Activated naive CD4-positive, alpha-beta T cell treated with anti-CD3 and anti-CD28 coated beads for 36 hours (primary cell): ENCODE data around the gene C3orf22. TPM values are rescaled to one million over a fixed set of nuclear protein-coding genes. Genes with fewer than 3 reads are reported as not detected.
"Not testable (repeated sequence)": the region's sequence is repeated elsewhere in the genome, so short reads cannot be mapped to it uniquely, and the experiment has no call there.

Experiments
- CTCF ChIA-PET: fragments of 350-600 bp; sonication (Branson Sonifier 250); formaldehyde crosslinking; loops from one replicate; lab custom pipeline; 2021; ENCODE audit warnings: antibody characterized with exemption; lab: Charles Lee
- DNase-seq: peaks from one replicate; pipeline ENCODE4 v3.0.0-alpha.2; 2020
- H3K27ac Mint-ChIP-seq: one replicate; pipeline ENCODE4 v1.8.0; 2021; ENCODE audit warnings: mild to moderate bottlenecking, mixed read lengths
- H3K27me3 Mint-ChIP-seq: one replicate; pipeline ENCODE4 v1.8.0; 2021; ENCODE audit warnings: low read depth, mixed read lengths
- H3K36me3 Mint-ChIP-seq: one replicate; pipeline ENCODE4 v1.8.0; 2021; ENCODE audit warnings: low read depth, mixed read lengths
- H3K4me1 Mint-ChIP-seq: one replicate; pipeline ENCODE4 v1.8.0; 2021; ENCODE audit warnings: low read depth, mixed read lengths
- H3K4me3 Mint-ChIP-seq: one replicate; pipeline ENCODE4 v1.8.0; 2021; ENCODE audit warnings: mild to moderate bottlenecking, moderate library complexity, mixed read lengths
- H3K9me3 Mint-ChIP-seq: one replicate; pipeline ENCODE4 v1.8.0; 2021; ENCODE audit warnings: mixed read lengths
- intact Hi-C: fragments of 100-400 bp; cut with micrococcal nuclease; formaldehyde crosslinking; loops from one replicate; pipeline ENCODE4 v1.15.1; 2023
- total RNA-seq, 2 experiments: library from RNA; stranded (reverse); gene quantifications; one replicate each; pipeline ENCODE4 v1.2.3, GENCODE V29; 2021

The C3orf22 gene
- total RNA-seq = not detected

GRCh38 chr3:126558336-126559071, at the start of gene C3orf22:
TSS of gene C3orf22 (minus strand) at chr3:126558932. CDS start at chr3:126553390, 5,542 bp downstream.
- Mint-ChIP-seq H3K27ac (no peak within 1 kb of the TSS), H3K9me3 (peaks cover 11% of the 10 kb centered on the region), H3K4me3 (no peak within 1 kb of the TSS), H3K27me3 (peaks cover 4% of the 10 kb centered on the region), H3K36me3 (peaks cover 2% of the 10 kb centered on the region), H3K4me1 (no peaks in the 10 kb centered on the region)
- intact Hi-C loops = no loop called here
- no peak for DNase-seq
- CTCF ChIA-PET = no interaction called here

GRCh38 chr3:126607214-126607908, 48.6 kb upstream of the C3orf22 start:
- peaks cover 32% of the 10 kb centered on the region for H3K36me3 Mint-ChIP-seq
- H3K27me3 Mint-ChIP-seq = no peaks in the 10 kb centered on the region
- no peaks in the 10 kb centered on the region for H3K9me3 Mint-ChIP-seq
- intact Hi-C loops = no loop called here
- DNase-seq = peak; percentile 11
- CTCF ChIA-PET = interaction anchor here (0.5 to 1.0 kb wide), 2 partner anchors 85 to 618 kb away, joined by 3 read pairs; no protein-coding TSS in a partner anchor
- H3K27ac Mint-ChIP-seq = no peak overlapping the region
- no peak overlapping the region for H3K4me3 Mint-ChIP-seq
- peaks cover 7% of the 10 kb centered on the region for H3K4me1 Mint-ChIP-seq

- DNase-seq = no peak
- Mint-ChIP-seq H3K4me3 (no peak overlapping the region), H3K9me3 (no peaks in the 10 kb centered on the region), H3K27me3 (peaks cover 4% of the 10 kb centered on the region), H3K36me3 (peaks cover 32% of the 10 kb centered on the region), H3K4me1 (peaks cover 4% of the 10 kb centered on the region), H3K27ac (no peak overlapping the region)
- CTCF ChIA-PET = interaction anchor here (1.3 kb wide), 1 partner anchor 8 kb away, joined by 3 read pairs; no protein-coding TSS in a partner anchor
- intact Hi-C loops = no loop called here
Measured at GRCh38 chr3:126606001-126606400, 47.3 kb upstream of the C3orf22 start.

GRCh38 chr3:126604691-126605090, 46.0 kb upstream of the C3orf22 start:
- Mint-ChIP-seq H3K27me3 (peaks cover 4% of the 10 kb centered on the region), H3K4me3 (no peak overlapping the region), H3K4me1 (peaks cover 4% of the 10 kb centered on the region), H3K27ac (no peak overlapping the region), H3K36me3 (peaks cover 27% of the 10 kb centered on the region), H3K9me3 (no peaks in the 10 kb centered on the region)
- intact Hi-C loops = no loop called here
- CTCF ChIA-PET = interaction anchor here (1.3 kb wide), 1 partner anchor 9 kb away, joined by 3 read pairs; no protein-coding TSS in a partner anchor
- no peak for DNase-seq

- Mint-ChIP-seq H3K27ac (no peak overlapping the region), H3K27me3 (peaks cover 4% of the 10 kb centered on the region), H3K4me3 (no peak overlapping the region), H3K36me3 (peaks cover 7% of the 10 kb centered on the region), H3K9me3 (peaks cover 4% of the 10 kb centered on the region), H3K4me1 (no peaks in the 10 kb centered on the region)
- no peak for DNase-seq
- CTCF ChIA-PET = no interaction called here
- intact Hi-C loops = no loop called here
Measured at GRCh38 chr3:126599101-126599500, 40.4 kb upstream of the C3orf22 start.

GRCh38 chr3:126595479-126595878, 36.7 kb upstream of the C3orf22 start:
- H3K27ac Mint-ChIP-seq, H3K36me3 Mint-ChIP-seq, CTCF ChIA-PET, H3K9me3 Mint-ChIP-seq, DNase-seq, intact Hi-C loops, H3K27me3 Mint-ChIP-seq, H3K4me3 Mint-ChIP-seq, H3K4me1 Mint-ChIP-seq: not testable (repeated sequence)

GRCh38 chr3:126591515-126591914, 32.8 kb upstream of the C3orf22 start:
- H3K36me3 Mint-ChIP-seq = not testable (repeated sequence)

GRCh38 chr3:126582311-126582710, 23.6 kb upstream of the C3orf22 start:
- Mint-ChIP-seq H3K4me3 (no peak overlapping the region), H3K36me3 (no peaks in the 10 kb centered on the region), H3K27ac (no peak overlapping the region), H3K9me3 (peaks cover 2% of the 10 kb centered on the region), H3K27me3 (no peaks in the 10 kb centered on the region), H3K4me1 (no peaks in the 10 kb centered on the region)
- CTCF ChIA-PET = no interaction called here
- intact Hi-C loops = no loop called here
- no peak for DNase-seq

More at GRCh38 chr3:126591515-126591914, 32.8 kb upstream of the C3orf22 start:
- H3K27ac Mint-ChIP-seq, DNase-seq, CTCF ChIA-PET, H3K4me1 Mint-ChIP-seq, intact Hi-C loops, H3K27me3 Mint-ChIP-seq, H3K4me3 Mint-ChIP-seq: not testable (repeated sequence)
- H3K9me3 Mint-ChIP-seq = peaks cover 15% of the 10 kb centered on the region

GRCh38 chr3:126581569-126581968, 22.8 kb upstream of the C3orf22 start:
- H3K9me3 Mint-ChIP-seq = no peaks in the 10 kb centered on the region
- no peak overlapping the region for H3K4me3 Mint-ChIP-seq
- H3K36me3 Mint-ChIP-seq = no peaks in the 10 kb centered on the region
- no peaks in the 10 kb centered on the region for H3K4me1 Mint-ChIP-seq
- DNase-seq = no peak
- no peaks in the 10 kb centered on the region for H3K27me3 Mint-ChIP-seq
- no peak overlapping the region for H3K27ac Mint-ChIP-seq
- CTCF ChIA-PET = no interaction called here
- intact Hi-C loops = no loop called here

GRCh38 chr3:126580746-126581145, 22.0 kb upstream of the C3orf22 start:
- no peak overlapping the region for H3K4me3 Mint-ChIP-seq
- intact Hi-C loops = no loop called here
- CTCF ChIA-PET = no interaction called here
- no peak overlapping the region for H3K27ac Mint-ChIP-seq
- no peaks in the 10 kb centered on the region for H3K9me3 Mint-ChIP-seq
- DNase-seq = no peak
- no peaks in the 10 kb centered on the region for H3K4me1 Mint-ChIP-seq
- no peaks in the 10 kb centered on the region for H3K36me3 Mint-ChIP-seq
- H3K27me3 Mint-ChIP-seq = no peaks in the 10 kb centered on the region

GRCh38 chr3:126578702-126579101, 20.0 kb upstream of the C3orf22 start:
- H3K36me3 Mint-ChIP-seq = no peaks in the 10 kb centered on the region
- intact Hi-C loops = no loop called here
- CTCF ChIA-PET = no interaction called here
- DNase-seq = no peak
- H3K4me3 Mint-ChIP-seq = no peak overlapping the region
- H3K4me1 Mint-ChIP-seq = no peaks in the 10 kb centered on the region
- H3K9me3 Mint-ChIP-seq = no peaks in the 10 kb centered on the region
- H3K27ac Mint-ChIP-seq = no peak overlapping the region
- peaks cover 3% of the 10 kb centered on the region for H3K27me3 Mint-ChIP-seq

GRCh38 chr3:126577261-126577660, 18.5 kb upstream of the C3orf22 start:
- intact Hi-C loops = no loop called here
- H3K27me3 Mint-ChIP-seq = peaks cover 3% of the 10 kb centered on the region
- CTCF ChIA-PET = no interaction called here
- no peak overlapping the region for H3K4me3 Mint-ChIP-seq
- H3K36me3 Mint-ChIP-seq = no peaks in the 10 kb centered on the region
- no peak for DNase-seq
- H3K27ac Mint-ChIP-seq = no peak overlapping the region
- no peaks in the 10 kb centered on the region for H3K9me3 Mint-ChIP-seq
- H3K4me1 Mint-ChIP-seq = no peaks in the 10 kb centered on the region
